Esophagus muscularis mucosa (tissue), 3 donors: ENCODE results near the gene TENM4.

Experiments
- POLR2A ChIP-seq: fragments of 450-650 bp; IDR thresholded peaks from one replicate; pipeline ENCODE4 v1.6.1; 2017; ENCODE audit warnings: antibody characterized with exemption, moderate library complexity, mild to moderate bottlenecking, low read depth
- POLR2AphosphoS5 ChIP-seq, 2 donors: sonication (generic); formaldehyde crosslinking; IDR thresholded peaks; one replicate each; pipeline ENCODE4 v1.6.1; 2017; ENCODE audit warnings: antibody characterized with exemption in 2 of 2
- TF ChIP-seq, protein P1 (sequence below), 3 experiments: fragments of 200-600 bp in 2 of 3; fragments of 450-650 bp in 1 of 3; sonication (generic) in 2 of 3; IDR thresholded peaks; one replicate each; pipeline ENCODE4 v1.5.1; 2017 to 2019; ENCODE audit warnings: antibody characterized with exemption in 3 of 3, mild to moderate bottlenecking in 2 of 3, moderate library complexity in 1 of 3

DNA sequence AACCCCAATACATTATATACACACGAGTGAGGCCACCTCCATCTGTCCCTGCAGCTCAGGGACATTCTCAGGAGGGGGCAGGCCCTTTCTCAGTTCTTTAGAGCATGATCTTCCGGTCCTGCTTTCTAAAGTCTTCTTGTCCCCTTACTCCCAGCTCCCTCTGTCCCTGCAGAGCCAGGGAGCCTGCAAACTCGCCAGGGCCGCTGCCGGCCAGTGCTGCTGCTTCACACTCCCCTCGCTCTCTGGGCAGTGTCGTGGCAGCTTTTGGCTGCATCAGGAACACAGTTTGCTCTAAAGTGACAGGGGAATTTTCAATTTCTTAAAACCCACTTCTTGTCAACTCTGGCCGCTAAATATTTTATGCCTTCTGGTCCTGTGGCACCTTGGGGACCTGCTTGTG, 736.0 kb downstream of the TENM4 start:
- TF ChIP-seq POLR2A (no peak), POLR2AphosphoS5 (IDR thresholded peaks at IDR 0.05) (no peak)
- TF ChIP-seq, protein P1, sequence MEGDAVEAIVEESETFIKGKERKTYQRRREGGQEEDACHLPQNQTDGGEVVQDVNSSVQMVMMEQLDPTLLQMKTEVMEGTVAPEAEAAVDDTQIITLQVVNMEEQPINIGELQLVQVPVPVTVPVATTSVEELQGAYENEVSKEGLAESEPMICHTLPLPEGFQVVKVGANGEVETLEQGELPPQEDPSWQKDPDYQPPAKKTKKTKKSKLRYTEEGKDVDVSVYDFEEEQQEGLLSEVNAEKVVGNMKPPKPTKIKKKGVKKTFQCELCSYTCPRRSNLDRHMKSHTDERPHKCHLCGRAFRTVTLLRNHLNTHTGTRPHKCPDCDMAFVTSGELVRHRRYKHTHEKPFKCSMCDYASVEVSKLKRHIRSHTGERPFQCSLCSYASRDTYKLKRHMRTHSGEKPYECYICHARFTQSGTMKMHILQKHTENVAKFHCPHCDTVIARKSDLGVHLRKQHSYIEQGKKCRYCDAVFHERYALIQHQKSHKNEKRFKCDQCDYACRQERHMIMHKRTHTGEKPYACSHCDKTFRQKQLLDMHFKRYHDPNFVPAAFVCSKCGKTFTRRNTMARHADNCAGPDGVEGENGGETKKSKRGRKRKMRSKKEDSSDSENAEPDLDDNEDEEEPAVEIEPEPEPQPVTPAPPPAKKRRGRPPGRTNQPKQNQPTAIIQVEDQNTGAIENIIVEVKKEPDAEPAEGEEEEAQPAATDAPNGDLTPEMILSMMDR (IDR thresholded peaks at IDR 0.05): no peak
